Activated CD4-positive, alpha-beta T cell treated with anti-CD3 and anti-CD28 coated beads for 4 hours (primary cell): ENCODE data around the gene STAB2.
A peak's percentile ranks its signal among the peaks of the same experiment; 100 is the strongest.
"Not testable (repeated sequence)": the region's sequence is repeated elsewhere in the genome, so short reads cannot be mapped to it uniquely, and the experiment has no call there.

Experiments used
- DNase-seq, 2 donors: peaks; one replicate each; pipeline ENCODE4 v3.0.0-alpha.2; 2020

Gene STAB2

GRCh38 chr12:103589517-103589916 is 2.4 kb downstream of the STAB2 start:
- no peak for DNase-seq

GRCh38 chr12:103590271-103590670 is 3.2 kb downstream of the STAB2 start:
- DNase-seq: no peak

DNA sequence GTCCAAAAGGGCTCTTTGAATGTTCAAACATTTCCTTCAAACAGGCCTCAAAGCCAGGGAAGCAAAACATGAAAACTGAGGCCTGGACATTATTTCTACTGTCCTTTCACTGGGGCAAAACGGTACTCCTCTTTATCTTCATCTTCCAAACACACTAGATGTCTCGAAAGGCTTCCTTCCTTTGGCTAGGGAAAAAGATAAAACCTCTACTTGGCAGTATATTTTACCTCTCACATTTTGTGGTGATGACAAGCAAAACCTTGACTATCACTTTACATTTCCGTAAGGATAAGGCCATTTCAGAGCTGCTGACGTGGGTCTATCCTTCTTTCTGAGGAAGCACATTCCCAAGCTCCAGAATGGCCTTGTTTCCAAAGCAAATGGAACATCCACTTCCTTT is 9.9 kb downstream of the STAB2 start:
- no peak for DNase-seq

DNA sequence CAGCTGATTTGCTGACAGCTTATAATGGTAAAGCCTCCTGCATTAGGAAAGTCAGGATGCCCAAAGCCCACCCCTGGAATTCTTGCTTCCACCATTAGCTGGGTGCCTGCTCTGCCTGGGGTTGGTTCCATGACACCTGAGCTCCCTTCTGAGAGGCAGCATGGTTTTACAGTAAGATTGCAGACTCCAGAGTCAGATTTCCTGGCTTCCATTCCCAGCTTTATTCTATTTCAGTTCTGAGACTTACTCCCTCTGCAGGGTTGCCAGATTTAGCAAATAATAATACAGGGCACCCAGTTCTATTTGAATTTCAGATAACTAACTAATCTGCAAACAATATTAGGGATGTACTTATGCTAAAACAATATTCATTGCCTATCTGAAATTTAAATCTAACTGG is 12.2 kb downstream of the STAB2 start:
- no peak for DNase-seq

DNA sequence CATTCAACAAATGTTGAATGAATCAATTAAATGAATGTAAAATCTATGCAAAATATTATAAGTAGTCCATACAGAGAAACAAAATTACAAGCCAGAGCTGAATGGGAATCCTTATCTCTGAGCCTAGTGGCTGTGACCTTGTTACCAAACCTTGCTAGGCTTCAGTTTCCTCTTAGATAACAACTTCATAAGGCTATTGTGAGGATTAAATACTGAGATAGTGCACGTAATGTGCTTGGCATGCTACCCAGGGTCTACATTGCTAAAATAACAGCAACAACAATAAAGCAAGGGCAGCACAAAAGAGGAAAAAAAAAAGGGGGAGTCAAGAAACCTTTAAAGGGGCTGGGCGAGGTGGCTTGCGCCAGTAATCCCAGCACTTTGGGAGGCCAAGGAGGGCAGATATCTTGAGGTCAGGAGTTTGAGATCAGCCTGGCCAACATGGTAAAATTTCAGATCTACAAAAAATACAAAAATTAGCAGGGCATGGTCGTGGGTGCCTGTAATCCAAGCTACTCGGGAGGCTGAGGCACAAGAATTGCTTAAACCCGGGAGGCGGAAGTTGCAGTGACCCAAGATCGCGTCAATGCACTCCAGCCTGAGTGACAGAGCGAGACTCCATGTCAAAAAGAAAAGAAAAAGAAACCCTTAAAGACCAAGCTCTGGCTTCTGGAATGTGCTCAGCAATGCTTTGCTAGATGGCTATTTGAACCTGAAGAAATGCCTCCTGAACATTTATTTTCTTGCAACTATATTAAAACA is 14.1 kb downstream of the STAB2 start:
- no peak for DNase-seq

- DNase-seq: no peak
Observed at GRCh38 chr12:103620395-103620794, 33.3 kb downstream of the STAB2 start.

- no peak for DNase-seq
Observed at GRCh38 chr12:103623716-103624115, 36.6 kb downstream of the STAB2 start.

- no peak for DNase-seq
Observed at GRCh38 chr12:103626498-103626897, 39.4 kb downstream of the STAB2 start.

GRCh38 chr12:103627189-103627855 is 40.2 kb downstream of the STAB2 start:
- no peak for DNase-seq

GRCh38 chr12:103632554-103633216 is 45.6 kb downstream of the STAB2 start:
- peak; percentile 3 to 4 for DNase-seq

DNA sequence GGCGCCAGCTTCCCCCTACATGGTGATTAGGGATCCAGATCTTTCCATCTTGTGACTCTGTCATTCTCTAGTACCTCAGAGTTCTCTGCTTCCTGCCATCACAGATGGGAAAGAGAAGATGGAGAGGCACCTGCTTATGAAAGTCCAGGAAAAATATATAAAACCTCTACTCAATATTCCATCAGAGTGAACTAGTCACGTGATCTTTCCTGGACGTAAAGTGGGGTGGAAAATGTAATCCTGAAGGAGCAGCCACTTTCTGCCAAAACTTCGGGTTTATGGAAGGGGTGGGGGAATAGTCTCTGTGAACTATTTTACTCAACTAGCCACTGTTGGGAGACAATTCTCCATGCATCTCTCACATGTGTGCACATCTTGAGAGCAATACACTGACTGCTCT is 47.7 kb downstream of the STAB2 start:
- no peak for DNase-seq

- no peak for DNase-seq
Observed at GRCh38 chr12:103635419-103635818, 48.3 kb downstream of the STAB2 start.

- no peak for DNase-seq
Observed at GRCh38 chr12:103637021-103637420, 49.9 kb downstream of the STAB2 start.

- DNase-seq: no peak
Observed at GRCh38 chr12:103637429-103637828, 50.4 kb downstream of the STAB2 start.

- no peak for DNase-seq
Observed at GRCh38 chr12:103639983-103640382, 52.9 kb downstream of the STAB2 start.

- no peak for DNase-seq
Observed at GRCh38 chr12:103640410-103640809, 53.3 kb downstream of the STAB2 start.

DNA sequence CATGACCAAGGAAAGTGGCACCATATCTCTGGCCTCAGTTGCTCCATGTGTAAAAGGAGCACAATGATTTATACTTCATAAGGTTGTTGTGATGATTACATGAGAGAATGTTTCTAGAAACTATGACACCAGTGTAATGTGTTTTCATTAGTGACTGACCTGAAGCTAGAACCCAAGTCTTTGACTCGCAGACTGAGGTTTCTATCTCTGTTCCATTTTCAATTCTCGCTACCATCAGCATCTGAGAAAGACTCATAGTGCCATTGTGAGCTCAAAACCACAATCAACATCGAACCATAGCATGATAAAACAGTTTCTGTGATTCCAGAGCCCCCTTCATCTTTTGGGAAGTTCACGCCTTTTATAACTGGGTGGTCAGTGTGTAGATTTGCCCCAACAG is 53.8 kb downstream of the STAB2 start:
- DNase-seq: no peak

DNA sequence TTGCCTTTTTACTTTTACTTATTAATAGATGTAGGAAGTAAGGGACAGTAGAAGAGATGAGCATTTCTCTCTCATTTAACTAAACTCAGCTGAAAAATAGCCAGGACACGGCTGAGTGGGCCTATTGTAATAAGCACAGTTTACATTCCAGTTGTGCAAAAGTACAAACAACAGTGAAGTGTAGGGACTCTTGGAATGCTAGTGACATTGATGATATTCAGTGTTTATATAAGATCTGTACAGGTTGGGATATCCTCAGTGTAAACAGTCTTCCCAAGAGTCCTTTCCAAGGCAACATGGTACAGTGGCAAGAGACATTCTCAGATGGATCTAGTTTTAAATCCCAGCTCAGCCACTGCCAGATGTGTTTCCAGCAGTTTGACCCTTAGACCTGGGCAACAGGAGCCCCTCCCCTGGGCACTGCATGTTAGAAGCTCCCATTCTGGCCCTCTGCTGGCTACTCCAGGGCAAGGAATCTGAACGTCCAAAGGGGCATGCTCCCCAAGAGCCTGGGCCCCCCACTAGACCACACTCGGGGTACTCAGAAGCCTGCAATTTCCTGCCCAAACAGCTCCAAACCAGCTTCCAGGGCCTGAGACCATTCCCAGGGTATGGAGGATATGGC is 55.3 kb downstream of the STAB2 start:
- DNase-seq: no peak

- no peak for DNase-seq
Observed at GRCh38 chr12:103645202-103645601, 58.1 kb downstream of the STAB2 start.

DNA sequence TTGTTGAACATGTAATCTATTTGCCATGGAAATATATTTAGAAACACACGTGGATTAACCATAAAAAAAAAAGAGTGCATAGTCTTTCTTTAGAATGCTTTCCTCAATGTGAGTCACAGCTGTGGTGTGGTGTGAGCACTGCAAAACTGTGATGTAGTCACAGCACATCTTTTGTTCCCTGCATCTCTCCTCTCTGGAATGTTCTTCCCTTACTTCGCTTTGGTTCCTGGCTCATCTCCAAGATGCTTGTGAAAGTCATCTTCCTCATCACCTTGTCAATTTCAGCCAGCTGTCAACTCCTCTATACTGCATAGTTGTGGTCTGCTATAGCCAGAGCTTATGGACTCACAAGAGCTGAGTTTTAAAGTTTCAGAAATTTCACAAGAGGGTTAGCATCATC is 60.2 kb downstream of the STAB2 start:
- DNase-seq: no peak

- no peak for DNase-seq
Observed at GRCh38 chr12:103652808-103653207, 65.7 kb downstream of the STAB2 start.

GRCh38 chr12:103653568-103654173 is 66.6 kb downstream of the STAB2 start:
- not testable (repeated sequence) for DNase-seq

GRCh38 chr12:103654816-103655215 is 67.7 kb downstream of the STAB2 start:
- no peak for DNase-seq
